Muscle of arm (tissue), 12 donors: ENCODE data around the gene C21orf58. TPM values are rescaled to one million over a fixed set of nuclear protein-coding genes. Genes with fewer than 3 reads are reported as not detected.

ENCODE experiments used
- DNase-seq: peaks from one replicate; pipeline ENCODE4 v3.0.0-alpha.2; 2013
- polyA plus RNA-seq, 12 donors: library from polyadenylated mRNA; unstranded; fragments of 120-200 nt; gene quantifications; one replicate each; pipeline ENCODE4 v1.2.1, GENCODE V29; 2013; ENCODE audit not compliant: insufficient read length in 12 of 12

The C21orf58 gene
- polyA plus RNA-seq, 12 donors = 4.2 to 14.4 (median 6.5) TPM; not detected in 1

GRCh38 chr21:46354518-46354917 lies 30.8 kb upstream of the C21orf58 start:
- DNase-seq = no peak

GRCh38 chr21:46354046-46354445 lies 30.4 kb upstream of the C21orf58 start:
- no peak for DNase-seq

GRCh38 chr21:46352913-46353312 lies 29.2 kb upstream of the C21orf58 start:
- DNase-seq = no peak

GRCh38 chr21:46352164-46352515 lies 28.5 kb upstream of the C21orf58 start:
- DNase-seq = no peak

GRCh38 chr21:46351476-46352163 lies 27.9 kb upstream of the C21orf58 start:
- DNase-seq = no peak

GRCh38 chr21:46350981-46351380 lies 27.3 kb upstream of the C21orf58 start:
- no peak for DNase-seq

GRCh38 chr21:46350571-46350970 lies 26.9 kb upstream of the C21orf58 start:
- no peak for DNase-seq

GRCh38 chr21:46349134-46349760 lies 25.6 kb upstream of the C21orf58 start:
- no peak for DNase-seq

- no peak for DNase-seq
Observed at GRCh38 chr21:46347791-46348381, 24.2 kb upstream of the C21orf58 start.

GRCh38 chr21:46347203-46347550 lies 23.5 kb upstream of the C21orf58 start:
- no peak for DNase-seq

- DNase-seq = no peak
Observed at GRCh38 chr21:46346296-46347202, 22.9 kb upstream of the C21orf58 start.

- DNase-seq = no peak
Observed at GRCh38 chr21:46345861-46346260, 22.2 kb upstream of the C21orf58 start.

GRCh38 chr21:46344219-46344915 lies 20.7 kb upstream of the C21orf58 start:
- no peak for DNase-seq

- DNase-seq = no peak
Observed at GRCh38 chr21:46340998-46341397, 17.3 kb upstream of the C21orf58 start.

- no peak for DNase-seq
Observed at GRCh38 chr21:46336603-46337002, 12.9 kb upstream of the C21orf58 start.

- no peak for DNase-seq
Observed at GRCh38 chr21:46334351-46335140, 10.9 kb upstream of the C21orf58 start.

- DNase-seq = no peak
Observed at GRCh38 chr21:46329796-46330195, 6.1 kb upstream of the C21orf58 start.

GRCh38 chr21:46328151-46328550 lies 4.5 kb upstream of the C21orf58 start:
- DNase-seq = no peak

GRCh38 chr21:46327711-46328110 lies 4.0 kb upstream of the C21orf58 start:
- DNase-seq = no peak

GRCh38 chr21:46326110-46326703 lies 2.5 kb upstream of the C21orf58 start:
- no peak for DNase-seq
